NCI-H460 (cell line): Measurements from ENCODE around the gene OGG1. TPM values are rescaled to one million over a fixed set of nuclear protein-coding genes. Genes with fewer than 3 reads are reported as not detected.

Experiments used
- total RNA-seq: library from RNA; depleted of rRNA; stranded (reverse); fragments of >200 nt; shearing (Covaris generic); gene quantifications from 2 replicates; pipeline ENCODE4 v1.2.3, GENCODE V29; 2014; rRNA removed

The OGG1 gene
- total RNA-seq, 1 experiment from 2014 or later, result 10.1 TPM

Other genes starting within 250 kb of the OGG1 start
- gene LHFPL4, start 196.1 kb upstream of the OGG1 start, total RNA-seq, result not detected in 2 replicates
- 22.6 and 23.3 TPM in 2 replicates for gene MTMR14, start 100.4 kb upstream of the OGG1 start, total RNA-seq
- not detected in 2 replicates for gene CPNE9, start 46.1 kb upstream of the OGG1 start, total RNA-seq
- gene BRPF1, start 18.2 kb upstream of the OGG1 start, total RNA-seq, result 6.3 and 7.8 TPM in 2 replicates
- gene CAMK1, start 20.0 kb downstream of the OGG1 start, total RNA-seq, result 27.1 and 28.2 TPM in 2 replicates
- gene TADA3, start 42.5 kb downstream of the OGG1 start, total RNA-seq, result 45.6 and 49.2 TPM in 2 replicates
- 80.9 and 97.3 TPM in 2 replicates for gene ARPC4, start 43.1 kb downstream of the OGG1 start, total RNA-seq
- gene TTLL3, start 60.3 kb downstream of the OGG1 start, total RNA-seq, result 5.2 and 8.2 TPM in 2 replicates
- 22.2 and 25.3 TPM in 2 replicates for gene RPUSD3, start 94.1 kb downstream of the OGG1 start, total RNA-seq
- gene CIDEC, start 130.3 kb downstream of the OGG1 start, total RNA-seq, result not detected in 2 replicates
- 30.2 and 35.3 TPM in 2 replicates for gene JAGN1, start 140.7 kb downstream of the OGG1 start, total RNA-seq
- gene IL17RE, start 152.9 kb downstream of the OGG1 start, total RNA-seq, result 0.12 and 0.23 TPM in 2 replicates
- 18.7 and 24.4 TPM in 2 replicates for gene IL17RC, start 167.1 kb downstream of the OGG1 start, total RNA-seq
- gene CRELD1, start 183.9 kb downstream of the OGG1 start, total RNA-seq, result 12.8 and 13.6 TPM in 2 replicates
- gene PRRT3, start 202.5 kb downstream of the OGG1 start, total RNA-seq, result 0.45 and 0.72 TPM in 2 replicates
- 63.7 and 71.2 TPM in 2 replicates for gene EMC3, start 236.9 kb downstream of the OGG1 start, total RNA-seq